Measurements from ENCODE around the gene MYD88.

MYD88 gene

GRCh38 chr3:38112378-38112761, 26.1 kb upstream of the MYD88 start:
- DNase-seq (ENCODE audit: low spot score), result no peak

GRCh38 chr3:38114052-38114874, 24.2 kb upstream of the MYD88 start:
- DNase-seq (ENCODE audit: low spot score), result no peak

- no peak for DNase-seq (ENCODE audit: low spot score)
These were observed 23.4 kb upstream of the MYD88 start for GRCh38 chr3:38114875-38115644.

- DNase-seq (ENCODE audit: low spot score), result no peak
These were observed 22.6 kb upstream of the MYD88 start for GRCh38 chr3:38115645-38116427.

DNA sequence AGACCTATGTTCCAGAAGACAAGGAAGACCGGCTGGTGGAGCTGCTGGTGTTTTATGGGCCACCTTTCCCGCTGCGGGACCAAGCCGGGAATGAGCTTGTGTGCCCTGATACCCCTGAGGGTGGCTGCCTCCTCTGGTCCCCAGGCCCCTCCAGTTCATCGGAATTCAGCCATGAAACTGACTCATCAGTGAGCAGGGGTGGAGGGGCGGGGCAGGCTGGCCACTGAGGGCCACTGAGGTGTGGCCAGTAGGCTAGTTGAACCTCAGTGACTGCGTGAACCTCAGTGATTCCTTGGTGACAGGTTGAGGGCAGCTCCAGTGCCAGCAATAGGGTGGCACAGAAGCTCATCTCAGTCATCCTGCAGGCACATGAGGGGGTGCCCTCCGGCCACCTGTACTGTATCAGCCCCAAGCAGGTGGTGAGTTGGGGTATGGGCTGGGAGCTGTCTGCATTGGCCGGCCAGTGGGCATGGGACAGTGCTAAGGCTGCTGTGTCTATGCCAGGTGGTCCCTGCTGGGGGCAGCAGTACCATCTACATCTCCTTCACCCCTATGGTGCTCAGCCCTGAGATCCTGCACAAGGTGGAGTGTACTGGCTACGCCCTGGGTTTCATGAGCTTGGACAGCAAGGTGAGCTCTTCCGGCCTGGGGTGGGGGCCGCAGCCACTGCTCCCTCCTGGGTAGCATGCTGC, 21.8 kb upstream of the MYD88 start:
- no peak for DNase-seq (ENCODE audit: low spot score)

- no peak for DNase-seq (ENCODE audit: low spot score)
These were observed 21.2 kb upstream of the MYD88 start for GRCh38 chr3:38117163-38117716.

DNA sequence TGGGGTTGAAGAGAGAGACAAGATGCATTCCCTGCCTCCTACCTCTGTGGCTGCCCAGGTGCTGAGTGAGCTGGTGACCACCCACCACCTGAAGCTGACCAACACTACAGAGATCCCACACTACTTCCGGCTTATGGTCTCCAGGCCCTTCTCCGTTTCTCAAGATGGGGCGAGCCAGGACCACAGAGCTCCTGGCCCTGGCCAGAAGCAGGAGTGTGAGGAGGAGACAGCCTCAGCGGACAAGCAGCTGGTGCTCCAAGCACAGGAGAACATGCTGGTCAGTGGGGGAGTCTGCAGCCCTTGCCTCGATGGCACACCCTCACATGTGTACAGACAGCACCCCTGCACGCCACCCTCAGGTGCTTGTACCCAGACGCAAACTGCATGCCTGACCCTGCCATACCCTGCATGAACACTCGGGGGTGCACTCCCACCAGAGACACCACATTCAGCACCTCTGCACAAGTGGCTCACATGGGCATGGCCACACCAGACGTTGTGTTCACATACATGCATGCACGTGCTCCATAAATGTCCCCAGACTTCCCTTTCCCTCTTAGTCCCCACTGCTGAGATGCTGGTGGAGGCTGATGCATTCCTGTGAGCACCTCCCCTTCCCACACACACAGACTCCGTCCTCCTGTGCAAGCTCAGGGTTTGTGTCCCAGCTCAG, 20.6 kb upstream of the MYD88 start:
- peak; percentile 75 for DNase-seq (ENCODE audit: low spot score)

GRCh38 chr3:38118421-38119247, 19.8 kb upstream of the MYD88 start:
- DNase-seq (ENCODE audit: low spot score), result no peak

DNA sequence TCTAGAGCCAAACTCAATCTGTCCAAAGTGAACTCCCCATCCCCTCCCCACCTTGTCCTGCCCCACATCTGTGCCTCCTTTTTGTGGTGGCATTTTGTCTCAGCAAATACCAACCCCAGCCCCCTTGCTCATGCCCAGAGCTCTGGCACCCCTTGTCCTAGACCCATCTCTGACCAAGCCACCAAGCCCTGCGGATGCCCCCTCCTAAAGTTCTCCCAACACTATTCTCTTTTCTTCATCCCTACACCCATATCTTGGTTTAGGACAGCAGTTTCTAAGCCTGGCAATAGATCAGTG, 19.3 kb upstream of the MYD88 start:
- no peak for DNase-seq (ENCODE audit: low spot score)

- no peak for DNase-seq (ENCODE audit: low spot score)
These were observed 18.4 kb upstream of the MYD88 start for GRCh38 chr3:38119821-38120692.

DNA sequence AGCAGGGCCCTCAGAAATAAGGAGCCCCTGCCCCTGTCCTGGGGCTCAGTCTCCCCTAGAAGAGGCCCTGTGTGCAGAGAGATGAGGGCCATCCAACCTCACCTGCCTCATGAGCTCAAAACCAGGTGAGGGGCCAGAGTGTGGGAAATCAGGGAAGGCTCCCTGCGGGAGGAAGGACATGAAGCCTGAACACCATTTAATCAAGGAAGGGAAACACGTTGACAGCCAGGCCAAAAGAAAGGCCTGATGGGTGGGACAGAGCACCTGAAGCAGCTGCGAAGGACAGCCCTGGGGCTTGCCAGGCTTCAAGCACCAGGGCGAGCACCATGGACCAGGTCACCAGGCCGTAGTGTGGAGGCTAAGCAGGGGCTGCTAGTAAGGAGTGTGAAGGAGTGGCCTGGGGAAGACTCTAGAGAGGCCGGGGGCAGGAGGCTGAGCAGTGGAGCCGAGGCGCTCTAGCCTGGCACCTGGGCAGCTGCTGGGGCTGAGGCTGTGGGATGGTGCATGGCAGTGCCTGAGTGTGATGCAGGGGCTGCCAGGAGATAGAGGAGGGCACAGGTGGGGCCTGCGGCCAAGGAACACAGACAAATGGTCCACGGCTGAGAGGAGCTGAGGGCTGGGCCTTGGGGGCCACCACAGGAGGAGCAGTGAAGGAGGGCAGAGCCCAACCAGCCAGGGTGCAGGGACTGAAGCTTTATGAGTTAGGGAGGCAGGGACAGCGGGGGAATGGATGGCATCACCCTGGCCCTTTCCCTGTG, 17.6 kb upstream of the MYD88 start:
- no peak for DNase-seq (ENCODE audit: low spot score)

GRCh38 chr3:38121451-38121831, 17.0 kb upstream of the MYD88 start:
- no peak for DNase-seq (ENCODE audit: low spot score)

- no peak for DNase-seq (ENCODE audit: low spot score)
These were observed 16.5 kb upstream of the MYD88 start for GRCh38 chr3:38121832-38122461.

DNA sequence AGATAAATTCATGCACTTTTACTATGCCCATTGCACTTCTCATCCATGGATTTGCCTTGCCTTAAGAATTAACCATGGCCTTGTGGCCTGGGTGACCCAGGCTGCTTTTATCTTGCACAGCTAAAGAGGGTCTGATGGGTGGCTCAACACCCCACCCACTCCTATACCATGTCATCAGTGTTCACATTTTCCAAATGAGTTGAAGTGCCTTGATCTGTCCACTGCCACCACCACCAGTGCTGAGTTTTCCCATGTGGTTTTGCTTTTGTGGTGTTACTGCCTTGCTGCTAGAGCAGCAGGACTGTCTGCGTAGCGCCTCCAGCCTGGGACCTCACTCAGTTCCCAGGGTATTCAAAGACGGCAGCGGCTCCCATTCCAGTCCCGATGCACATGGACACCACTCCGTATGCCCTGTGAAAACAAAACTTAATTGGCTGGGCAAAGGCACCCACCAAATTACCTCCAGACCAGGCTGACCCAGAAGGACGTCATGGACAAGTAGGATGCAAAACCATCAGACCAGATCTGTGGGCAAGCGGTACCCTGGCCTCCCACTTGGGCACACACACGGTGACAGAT, 15.7 kb upstream of the MYD88 start:
- no peak for DNase-seq (ENCODE audit: low spot score)

DNA sequence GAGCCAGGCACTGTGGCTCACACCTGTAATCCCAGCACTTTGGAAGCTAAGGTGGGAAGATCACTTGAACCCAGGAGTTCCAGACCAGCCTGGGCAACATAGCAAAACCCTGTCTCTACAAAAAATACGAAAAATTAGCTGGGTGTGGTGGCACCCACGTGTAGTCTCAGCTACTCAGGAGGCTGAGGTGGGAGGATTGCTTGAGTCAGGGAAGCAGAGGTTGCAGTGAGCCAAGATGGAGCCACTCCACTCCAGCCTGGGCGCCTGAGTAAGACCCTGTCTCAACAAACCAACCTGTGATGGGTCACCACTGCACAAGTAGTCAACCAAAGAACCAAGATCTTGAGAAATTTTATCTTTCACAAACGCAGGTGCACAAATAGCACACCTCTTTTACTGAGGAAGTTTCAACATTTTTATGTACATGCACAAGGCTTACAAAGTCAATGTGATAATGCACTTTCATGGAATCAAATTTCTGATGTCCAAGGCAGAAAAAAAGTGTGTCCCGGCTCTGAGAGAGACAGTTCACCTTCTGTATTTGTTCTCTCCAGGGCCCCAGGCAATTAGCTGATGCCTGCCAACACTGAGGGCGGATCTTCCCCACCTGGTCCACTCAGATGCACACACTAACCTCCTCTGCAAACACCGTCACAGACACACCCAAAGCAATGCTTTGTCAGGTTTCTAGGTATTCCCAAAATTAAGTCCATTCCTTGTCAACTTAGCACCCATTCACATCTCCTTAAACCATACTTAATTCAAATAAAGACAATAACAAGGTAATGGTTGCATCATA, 13.9 kb upstream of the MYD88 start:
- DNase-seq (ENCODE audit: low spot score), result no peak

DNA sequence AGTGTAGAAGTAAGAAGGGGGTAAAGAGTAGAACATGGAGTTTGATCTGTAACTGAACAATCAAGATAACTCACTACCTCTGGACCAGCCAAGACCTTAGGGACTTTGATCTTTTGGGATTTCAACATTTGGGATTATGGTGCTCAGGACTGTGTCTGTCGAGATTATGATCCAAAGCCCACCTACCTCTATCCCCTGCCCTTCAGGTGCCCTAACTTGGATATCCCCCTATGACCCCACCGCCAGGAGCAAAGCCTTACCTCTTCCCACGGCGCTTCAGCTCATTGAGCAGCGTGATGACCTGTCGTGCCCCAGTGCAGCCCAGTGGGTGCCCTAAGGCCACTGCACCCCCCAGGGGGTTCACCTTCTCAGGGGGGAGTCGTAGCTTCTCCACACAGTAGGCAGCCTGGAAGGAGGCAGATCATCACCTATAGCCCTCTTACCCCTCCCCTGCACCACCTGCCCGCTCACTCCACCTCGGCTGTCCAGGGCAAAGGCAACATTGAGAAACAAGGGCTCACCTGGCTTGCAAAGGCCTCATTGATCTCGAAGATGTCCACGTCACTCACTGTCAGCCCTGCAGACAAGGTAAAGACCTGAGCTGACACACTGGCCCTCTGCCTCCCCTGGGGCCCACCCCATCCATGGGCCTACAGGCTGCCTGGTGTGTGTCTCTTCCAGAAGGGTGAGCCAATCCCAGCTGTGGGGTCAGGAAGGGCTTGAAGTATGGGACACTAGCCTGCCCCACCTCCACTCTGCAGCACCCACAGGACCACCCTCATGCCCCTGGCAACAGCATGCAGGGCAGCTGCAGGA, 12.9 kb upstream of the MYD88 start:
- no peak for DNase-seq (ENCODE audit: low spot score)
